ENCODE measurements around the gene ZGPAT. TPM values are rescaled to one million over a fixed set of nuclear protein-coding genes. Genes with fewer than 3 reads are reported as not detected.

ZGPAT gene
- total and polyA plus RNA-seq, 2 of the 4 experiments (the other 2 are of a cell fraction), result 13.4 to 20.2 TPM

- 78% methylated on average over 3 of the region's 7 CpGs; no CpG with 5 or more reads in 1 of the 2 experiments for WGBS, 2 experiments (ENCODE audit: extremely low coverage in 2 of 2, insufficient read length in 1 of 2)
- H3K23ac ChIP-seq (ENCODE audit: low read depth, low read length), result no peak overlapping the region
- H4K91ac ChIP-seq (ENCODE audit: insufficient read depth, low read depth, low read length), result no peak overlapping the region
- H2BK120ac ChIP-seq (ENCODE audit: low read depth, low read length), result no peak overlapping the region
- H3K4me3 ChIP-seq (ENCODE audit: insufficient read depth, low read depth, low read length), result no peak overlapping the region
- intact Hi-C loops (cut with micrococcal nuclease), result no loop called here
- H3K4me2 ChIP-seq (ENCODE audit: low read depth, low read length), result no peak overlapping the region
- peak overlapping the region; percentile 27 to 63; a peak in 2 of 4 replicates for H4K8ac ChIP-seq (ENCODE audit: low read depth in 2 of 2, low read length in 2 of 2)
- H3K56ac ChIP-seq (ENCODE audit: extremely low read depth, insufficient read depth, low read length), result no peak overlapping the region
- H2AK9ac ChIP-seq (replicated peaks; ENCODE audit: low read depth, low read length, poor library complexity), result peak overlapping the region; percentile 83
- no peak overlapping the region for H3K9ac ChIP-seq (ENCODE audit: low read depth, low read length)
- dilution Hi-C loops (cut with HindIII; ENCODE audit: low sequenced_read_pairs, unreplicated experiment), result no loop called here
- H4K20me1 ChIP-seq (ENCODE audit: insufficient read depth, low read length), result no peaks in the 10 kb centered on the region
- peak overlapping the region; percentile 64 for H2AFZ ChIP-seq (replicated peaks; ENCODE audit: low read length, poor library complexity)
- H3K27me3 ChIP-seq (ENCODE audit: control insufficient read depth, insufficient read depth, low read length), result no peaks in the 10 kb centered on the region
- H2AK5ac ChIP-seq (ENCODE audit: low read depth, low read length), result peak overlapping the region; percentile 78
- ChIA-PET CTCF (no interaction called here), POLR2A (ENCODE audit: unreplicated experiment) (interaction anchor here (0.6 to 1.2 kb wide), 2 partner anchors 11 to 133 kb away, joined by 4 read pairs; partner anchors contain the start of genes ARFRP1 and ZGPAT)
- H2BK15ac ChIP-seq (ENCODE audit: low read depth, low read length), result no peak overlapping the region
- H3K18ac ChIP-seq (ENCODE audit: low read depth, low read length), result no peak overlapping the region
- H3K36me3 ChIP-seq (ENCODE audit: control insufficient read depth, insufficient read depth, low read length), result peaks cover 10% of the 10 kb centered on the region; the same call in 1 of the 2 replicates
- TF ChIP-seq ELK1 (IDR thresholded peaks at IDR 0.05; ENCODE audit: borderline replicate concordance, low read depth, low read length), result no peak
- TF ChIP-seq RCOR1 (IDR thresholded peaks at IDR 0.05; ENCODE audit: insufficient replicate concordance, low read length), result no peak
- no peak for TF ChIP-seq RAD21 (IDR thresholded peaks at IDR 0.05; ENCODE audit: low read length)
- TF ChIP-seq CTCF (conservative IDR thresholded peaks at IDR 0.05; ENCODE audit: low read depth, low read length), result no peak
- no peak for TF ChIP-seq MAFK (IDR thresholded peaks at IDR 0.05; ENCODE audit: low read depth, low read length)
- TF ChIP-seq FOS (IDR thresholded peaks at IDR 0.05; ENCODE audit: low read depth, low read length), result no peak
- TF ChIP-seq MXI1 (IDR thresholded peaks at IDR 0.05; ENCODE audit: borderline replicate concordance, low read depth, low read length), result no peak
- no peak for TF ChIP-seq CEBPB (IDR thresholded peaks at IDR 0.05; ENCODE audit: low read depth, low read length)
- no peak for TF ChIP-seq SMC3 (IDR thresholded peaks at IDR 0.05; ENCODE audit: low read depth, low read length)
- TF ChIP-seq MAZ (IDR thresholded peaks at IDR 0.05; ENCODE audit: borderline replicate concordance, low read depth, low read length), result no peak
- no peak for TF ChIP-seq RFX5 (IDR thresholded peaks at IDR 0.05; ENCODE audit: low read depth, low read length)
- no peaks in the 10 kb centered on the region for H3K9me1 ChIP-seq (ENCODE audit: insufficient read depth, low read length)
- H2BK5ac ChIP-seq (ENCODE audit: low read depth, low read length, poor library complexity, severe bottlenecking), result peak overlapping the region; percentile 98
- peaks cover 22% of the 10 kb centered on the region for H3K4me1 ChIP-seq (ENCODE audit: control insufficient read depth, insufficient read depth, low read length)
- H3K4ac ChIP-seq (ENCODE audit: low read depth, low read length), result peak overlapping the region; percentile 22; the same call in 1 of the 2 replicates
- BruUV-seq (replicated peaks), result no TSS peak
- no peak overlapping the region for H2BK20ac ChIP-seq (ENCODE audit: low read depth, low read length)
- ATAC-seq (ENCODE audit: low read depth), result no peak
- no peaks in the 10 kb centered on the region for H3K9me3 ChIP-seq (ENCODE audit: control insufficient read depth, insufficient read depth, low read length)
- H3K79me1 ChIP-seq (ENCODE audit: low read depth in 1 of 2, low read length in 2 of 2), result peaks cover 11 to 48% of the 10 kb centered on the region in 2 experiments; a peak in 3 of 4 replicates
- H3K14ac ChIP-seq (replicated peaks; ENCODE audit: low read depth, low read length), result no peak overlapping the region
- DNase-seq, result no peak
- H3K27ac ChIP-seq (ENCODE audit: insufficient read depth, low read length), result no peak overlapping the region
- H4K5ac ChIP-seq (ENCODE audit: low read depth, low read length), result peak overlapping the region; percentile 18; the same call in 1 of the 2 replicates
- in situ Hi-C loops (cut with MboI; ENCODE audit: low sequenced_read_pairs), result no loop called here
These were observed 10.4 kb upstream of the ZGPAT start for GRCh38 chr20:63697357-63697867.

All from IMR-90 (cell line).